Kidney epithelial cell (primary cell): ENCODE data around the gene EIF6. TPM values are rescaled to one million over a fixed set of nuclear protein-coding genes. Genes with fewer than 3 reads are reported as not detected.

Experiments used
- DNase-seq: peaks from one replicate; pipeline ENCODE4 v3.0.0-alpha.2; 2010; ENCODE audit warnings: low read depth
- H3K27me3 ChIP-seq: 2 replicates; pipeline ENCODE4 v1.6.0; 2011; ENCODE audit warnings: low read length; ENCODE audit not compliant: control insufficient read depth, insufficient read depth
- H3K36me3 ChIP-seq: 2 replicates; pipeline ENCODE4 v1.5.1; 2011; ENCODE audit warnings: low read length; ENCODE audit not compliant: control insufficient read depth, insufficient read depth
- H3K4me3 ChIP-seq: 2 replicates; pipeline ENCODE4 v1.5.1; 2011; ENCODE audit warnings: low read depth, mild to moderate bottlenecking, control low read depth, low read length
- CTCF ChIP-seq: IDR thresholded peaks from 2 replicates; pipeline ENCODE4 v1.5.1; 2011; ENCODE audit warnings: mild to moderate bottlenecking, moderate library complexity, low read length, control low read depth, inconsistent platforms; ENCODE audit not compliant: insufficient read depth, poor library complexity, severe bottlenecking
- total RNA-seq: library from RNA; depleted of rRNA; stranded (reverse); fragments of >200 nt; gene quantifications from 2 replicates; pipeline ENCODE4 v1.2.3, GENCODE V29; 2015

The EIF6 gene
- total RNA-seq, 1 donor from 2014 or later: 284 TPM

- H3K36me3 ChIP-seq: no peaks in the 10 kb centered on the region
- no peak for TF ChIP-seq CTCF
- H3K27me3 ChIP-seq: no peaks in the 10 kb centered on the region
- DNase-seq: no peak
- H3K4me3 ChIP-seq: no peak overlapping the region
Measured at GRCh38 chr20:35328095-35328685, 43.6 kb upstream of the EIF6 start.

GRCh38 chr20:35327074-35327976 is 42.8 kb upstream of the EIF6 start:
- DNase-seq: no peak
- no peak for TF ChIP-seq CTCF
- Histone ChIP-seq H3K36me3 (no peaks in the 10 kb centered on the region), H3K4me3 (no peak overlapping the region), H3K27me3 (no peaks in the 10 kb centered on the region)

- Histone ChIP-seq H3K4me3 (no peak overlapping the region), H3K27me3 (no peaks in the 10 kb centered on the region), H3K36me3 (no peaks in the 10 kb centered on the region)
- DNase-seq: no peak
- no peak for TF ChIP-seq CTCF
Measured at GRCh38 chr20:35326740-35327073, 42.1 kb upstream of the EIF6 start.

GRCh38 chr20:35326021-35326739 is 41.6 kb upstream of the EIF6 start:
- Histone ChIP-seq H3K27me3 (no peaks in the 10 kb centered on the region), H3K36me3 (no peaks in the 10 kb centered on the region), H3K4me3 (no peak overlapping the region)
- TF ChIP-seq CTCF: no peak
- DNase-seq: no peak

GRCh38 chr20:35325401-35325800 is 40.8 kb upstream of the EIF6 start:
- Histone ChIP-seq H3K4me3 (no peak overlapping the region), H3K36me3 (no peaks in the 10 kb centered on the region), H3K27me3 (no peaks in the 10 kb centered on the region)
- TF ChIP-seq CTCF: no peak
- DNase-seq: no peak
